ENCODE results near the gene HBM.
"Not testable (repeated sequence)": the region's sequence is repeated elsewhere in the genome, so short reads cannot be mapped to it uniquely, and the experiment has no call there.

HBM gene

GRCh38 chr16:120756-121155 is 45.0 kb upstream of the HBM start:
- Histone ChIP-seq H3K27me3 (ENCODE audit: insufficient read depth, low read length, poor library complexity) (no peaks in the 10 kb centered on the region), H3K79me2 (ENCODE audit: insufficient read depth, low read length) (peaks cover 14% of the 10 kb centered on the region; the same call in 1 of the 2 replicates), H3K4me1 (ENCODE audit: insufficient read depth, low read length) (no peaks in the 10 kb centered on the region), H3K9me3 (ENCODE audit: insufficient read depth, low read length, severe bottlenecking) (no peaks in the 10 kb centered on the region), H4K20me1 (ENCODE audit: insufficient read depth, low read length) (peaks cover 34% of the 10 kb centered on the region), H3K4me3 (ENCODE audit: low read depth in 1 of 2, low read length in 2 of 2) (no peak overlapping the region), H3K4me2 (ENCODE audit: insufficient read depth, low read length) (no peak overlapping the region), H2AFZ (ENCODE audit: low read depth, low read length) (no peak overlapping the region), H3K9ac (ENCODE audit: low read depth, low read length) (no peak overlapping the region), H3K36me3 (ENCODE audit: insufficient read depth, low read length) (peaks cover 37% of the 10 kb centered on the region), H3K27ac (ENCODE audit: low read length) (no peak overlapping the region)
- DNase-seq = no peak
- ATAC-seq (ENCODE audit: insufficient read depth, low read depth) = no peak
- TF ChIP-seq EZH2 (IDR thresholded peaks at IDR 0.05; ENCODE audit: borderline replicate concordance, low read depth, low read length, severe bottlenecking) = no peak
- TF ChIP-seq, protein P1, sequence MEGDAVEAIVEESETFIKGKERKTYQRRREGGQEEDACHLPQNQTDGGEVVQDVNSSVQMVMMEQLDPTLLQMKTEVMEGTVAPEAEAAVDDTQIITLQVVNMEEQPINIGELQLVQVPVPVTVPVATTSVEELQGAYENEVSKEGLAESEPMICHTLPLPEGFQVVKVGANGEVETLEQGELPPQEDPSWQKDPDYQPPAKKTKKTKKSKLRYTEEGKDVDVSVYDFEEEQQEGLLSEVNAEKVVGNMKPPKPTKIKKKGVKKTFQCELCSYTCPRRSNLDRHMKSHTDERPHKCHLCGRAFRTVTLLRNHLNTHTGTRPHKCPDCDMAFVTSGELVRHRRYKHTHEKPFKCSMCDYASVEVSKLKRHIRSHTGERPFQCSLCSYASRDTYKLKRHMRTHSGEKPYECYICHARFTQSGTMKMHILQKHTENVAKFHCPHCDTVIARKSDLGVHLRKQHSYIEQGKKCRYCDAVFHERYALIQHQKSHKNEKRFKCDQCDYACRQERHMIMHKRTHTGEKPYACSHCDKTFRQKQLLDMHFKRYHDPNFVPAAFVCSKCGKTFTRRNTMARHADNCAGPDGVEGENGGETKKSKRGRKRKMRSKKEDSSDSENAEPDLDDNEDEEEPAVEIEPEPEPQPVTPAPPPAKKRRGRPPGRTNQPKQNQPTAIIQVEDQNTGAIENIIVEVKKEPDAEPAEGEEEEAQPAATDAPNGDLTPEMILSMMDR (IDR thresholded peaks at IDR 0.05; ENCODE audit: borderline replicate concordance, extremely low read depth, low read length, poor library complexity, severe bottlenecking) = no peak

GRCh38 chr16:122361-122760 is 43.4 kb upstream of the HBM start:
- ATAC-seq (ENCODE audit: insufficient read depth, low read depth) (no peak), DNase-seq (no peak)
- Histone ChIP-seq H3K36me3 (ENCODE audit: insufficient read depth, low read length) (peaks cover 26% of the 10 kb centered on the region), H3K4me3 (ENCODE audit: low read depth in 1 of 2, low read length in 2 of 2) (no peak overlapping the region), H3K9me3 (ENCODE audit: insufficient read depth, low read length, severe bottlenecking) (no peaks in the 10 kb centered on the region), H3K4me1 (ENCODE audit: insufficient read depth, low read length) (no peaks in the 10 kb centered on the region), H3K9ac (ENCODE audit: low read depth, low read length) (no peak overlapping the region), H3K27me3 (ENCODE audit: insufficient read depth, low read length, poor library complexity) (no peaks in the 10 kb centered on the region), H4K20me1 (ENCODE audit: insufficient read depth, low read length) (peaks cover 39% of the 10 kb centered on the region), H3K27ac (ENCODE audit: low read length) (no peak overlapping the region), H3K79me2 (ENCODE audit: insufficient read depth, low read length) (peaks cover 22% of the 10 kb centered on the region; the same call in 1 of the 2 replicates), H2AFZ (ENCODE audit: low read depth, low read length) (no peak overlapping the region), H3K4me2 (ENCODE audit: insufficient read depth, low read length) (no peak overlapping the region)
- TF ChIP-seq, protein P1 (IDR thresholded peaks at IDR 0.05; ENCODE audit: borderline replicate concordance, extremely low read depth, low read length, poor library complexity, severe bottlenecking) = no peak
- no peak for TF ChIP-seq EZH2 (IDR thresholded peaks at IDR 0.05; ENCODE audit: borderline replicate concordance, low read depth, low read length, severe bottlenecking)

DNA sequence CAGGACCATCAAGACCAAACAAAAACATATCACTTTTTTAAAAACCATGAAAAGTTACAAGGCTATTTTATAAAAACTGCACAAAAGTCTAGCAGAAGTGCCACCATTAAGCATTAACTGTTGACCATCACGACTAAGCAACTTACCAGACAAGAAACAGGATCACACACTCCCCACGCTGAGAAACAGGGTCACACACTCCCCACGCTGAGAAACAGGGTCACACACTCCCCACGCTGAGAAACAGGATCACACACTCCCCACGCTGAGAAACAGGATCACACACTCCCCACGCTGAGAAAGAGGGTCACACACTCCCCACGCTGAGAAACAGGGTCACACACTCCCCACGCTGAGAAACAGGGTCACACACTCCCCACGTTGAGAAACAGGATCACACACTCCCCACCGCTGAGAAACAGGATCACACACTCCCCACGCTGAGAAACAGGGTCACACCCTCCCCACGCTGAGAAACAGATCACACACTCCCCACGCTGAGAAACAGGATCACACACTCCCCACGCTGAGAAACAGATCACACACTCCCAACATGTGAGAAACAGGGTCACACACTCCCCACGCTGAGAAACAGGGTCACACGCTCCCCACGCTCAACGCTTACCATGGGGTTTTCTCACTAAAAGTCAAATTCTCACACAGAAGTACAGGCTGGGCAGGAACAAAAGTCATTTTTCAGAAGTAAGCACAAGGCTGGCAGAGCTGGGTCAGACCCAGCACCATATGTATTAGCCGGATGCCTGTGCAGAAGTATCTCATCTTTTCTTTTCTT is 42.0 kb upstream of the HBM start:
- not testable (repeated sequence) for DNase-seq; H3K9me3 ChIP-seq (ENCODE audit: insufficient read depth, low read length, severe bottlenecking); H3K27ac ChIP-seq (ENCODE audit: low read length); H3K27me3 ChIP-seq (ENCODE audit: insufficient read depth, low read length, poor library complexity); ATAC-seq (ENCODE audit: insufficient read depth, low read depth); H3K4me2 ChIP-seq (ENCODE audit: insufficient read depth, low read length); H3K9ac ChIP-seq (ENCODE audit: low read depth, low read length); H3K4me3 ChIP-seq (ENCODE audit: low read depth in 1 of 2, low read length in 2 of 2); H2AFZ ChIP-seq (ENCODE audit: low read depth, low read length); H3K4me1 ChIP-seq (ENCODE audit: insufficient read depth, low read length)
- peaks cover 32% of the 10 kb centered on the region for H3K79me2 ChIP-seq (ENCODE audit: insufficient read depth, low read length)
- peaks cover 28% of the 10 kb centered on the region; the same call in 1 of the 2 replicates for H4K20me1 ChIP-seq (ENCODE audit: insufficient read depth, low read length)
- H3K36me3 ChIP-seq (ENCODE audit: insufficient read depth, low read length) = peaks cover 18% of the 10 kb centered on the region

- Histone ChIP-seq H3K4me1 (ENCODE audit: insufficient read depth, low read length) (no peaks in the 10 kb centered on the region; the same call in 1 of the 2 replicates), H3K9ac (ENCODE audit: low read depth, low read length) (no peak overlapping the region), H3K79me2 (ENCODE audit: insufficient read depth, low read length) (peaks cover 41% of the 10 kb centered on the region), H3K27ac (ENCODE audit: low read length) (no peak overlapping the region), H3K36me3 (ENCODE audit: insufficient read depth, low read length) (peaks cover 18% of the 10 kb centered on the region), H2AFZ (ENCODE audit: low read depth, low read length) (no peak overlapping the region), H3K4me2 (ENCODE audit: insufficient read depth, low read length) (no peak overlapping the region), H3K4me3 (ENCODE audit: low read depth in 1 of 2, low read length in 2 of 2) (no peak overlapping the region), H3K27me3 (ENCODE audit: insufficient read depth, low read length, poor library complexity) (no peaks in the 10 kb centered on the region), H4K20me1 (ENCODE audit: insufficient read depth, low read length) (peaks cover 38% of the 10 kb centered on the region; the same call in 1 of the 2 replicates), H3K9me3 (ENCODE audit: insufficient read depth, low read length, severe bottlenecking) (no peaks in the 10 kb centered on the region)
- DNase-seq = no peak
- no peak for TF ChIP-seq EZH2 (IDR thresholded peaks at IDR 0.05; ENCODE audit: borderline replicate concordance, low read depth, low read length, severe bottlenecking)
- TF ChIP-seq, protein P1 (IDR thresholded peaks at IDR 0.05; ENCODE audit: borderline replicate concordance, extremely low read depth, low read length, poor library complexity, severe bottlenecking) = no peak
- no peak for ATAC-seq (ENCODE audit: insufficient read depth, low read depth)
Observed at GRCh38 chr16:125011-125410, 40.8 kb upstream of the HBM start.
